ENCODE results near the gene TSHZ1. TPM values are rescaled to one million over a fixed set of nuclear protein-coding genes. Genes with fewer than 3 reads are reported as not detected.

Gene TSHZ1
- polyA plus RNA-seq, 2 of the 4 experiments (the other 2 are of a cell fraction) = 2.2 to 3.0 TPM

DNA sequence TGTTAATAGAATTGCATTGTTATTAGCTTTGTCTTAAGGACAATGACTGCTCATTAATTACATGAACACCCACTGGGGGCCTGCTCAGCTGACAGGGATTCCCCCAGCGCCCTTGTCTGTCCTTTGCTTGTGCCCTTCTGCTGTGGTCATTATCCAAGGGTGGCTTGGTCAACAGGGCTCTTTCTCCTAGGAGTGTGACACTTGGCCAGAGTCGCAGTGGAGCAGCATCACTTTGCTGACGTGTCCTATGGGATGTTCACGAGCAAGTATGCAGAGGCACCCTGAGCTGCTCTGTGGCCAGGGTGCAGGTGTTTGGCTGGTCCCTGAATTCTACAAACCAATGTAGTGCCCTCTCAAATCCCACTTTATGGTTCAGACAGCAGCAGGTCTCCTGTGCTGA is 47.6 kb upstream of the TSHZ1 start:
- ChIA-PET CTCF (no interaction called here), POLR2A (no interaction called here)
- Histone ChIP-seq H3K4me1 (0 out of 3 replicates have a peak, but pooled peaks cover 3% of the 10 kb centered on the region), H3K4me2 (no peak overlapping the region), H3K27ac (no peak overlapping the region), H3K9me3 (no peaks in the 10 kb centered on the region), H3K4me3 (no peak overlapping the region)
- FAIRE-seq (no peak), ATAC-seq (no peak), DNase-seq (ENCODE audit: low read depth in 1 of 2, low spot score in 1 of 2) (no peak)
- WGBS (ENCODE audit: missing lambda C conversion rate) = 83% methylated on average over 3 of the region's 4 CpGs
- TF ChIP-seq POLR2A (IDR thresholded peaks at IDR 0.05; ENCODE audit: low read length) (no peak), MAFK (IDR thresholded peaks at IDR 0.05; ENCODE audit: partially characterized antibody) (no peak), ELK1 (IDR thresholded peaks at IDR 0.05; ENCODE audit: low read depth, low read length) (no peak), EP300 (IDR thresholded peaks at IDR 0.05) (no peak), MAX (IDR thresholded peaks at IDR 0.05) (no peak), HEYL (CRISPR knock-in tag; IDR thresholded peaks at IDR 0.05) (no peak), CBX2 (IDR thresholded peaks at IDR 0.05; ENCODE audit: borderline replicate concordance, low read depth) (no peak)

GRCh38 chr18:75163736-75164135 is 46.9 kb upstream of the TSHZ1 start:
- H3K9me3 ChIP-seq = no peaks in the 10 kb centered on the region
- WGBS (ENCODE audit: missing lambda C conversion rate) = 93% methylated on average over 2 of the region's 4 CpGs
- POLR2A ChIA-PET = no interaction called here

DNA sequence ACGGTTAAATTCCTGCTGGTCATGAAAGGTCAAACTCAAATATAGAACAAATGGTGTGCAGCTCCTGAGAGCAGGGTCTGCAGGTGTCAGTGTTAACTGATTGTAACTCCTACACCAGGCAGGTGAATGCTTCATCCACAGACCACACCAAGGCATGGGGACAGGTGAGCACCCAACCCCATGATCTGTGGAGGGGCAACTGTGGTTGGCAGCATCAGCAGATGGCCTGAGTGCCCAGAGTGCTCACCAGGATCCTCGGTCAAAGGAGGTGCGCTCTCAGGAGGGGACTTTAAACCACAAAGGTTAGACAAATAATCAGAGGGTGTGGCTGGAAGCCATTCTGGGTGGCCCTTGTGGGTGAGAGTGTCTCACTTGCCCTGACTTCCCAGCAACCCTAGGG is 46.1 kb upstream of the TSHZ1 start:
- no peak for TF ChIP-seq KDM5A (IDR thresholded peaks at IDR 0.05)
- TF ChIP-seq HOXB13 (CRISPR knock-in tag; IDR thresholded peaks at IDR 0.05; ENCODE audit: low read depth) = no peak
- no peak for TF ChIP-seq CBX8 (IDR thresholded peaks at IDR 0.05)
- TF ChIP-seq MAZ (IDR thresholded peaks at IDR 0.05; ENCODE audit: borderline replicate concordance, low read depth, low read length) = no peak
- no peak for TF ChIP-seq PHF8 (IDR thresholded peaks at IDR 0.05; ENCODE audit: borderline replicate concordance, low read depth)
- Histone ChIP-seq H3K4me1 (0 out of 3 replicates have a peak, but pooled peaks cover 3% of the 10 kb centered on the region), H3K9me3 (no peaks in the 10 kb centered on the region), H3K27ac (no peak overlapping the region), H3K4me3 (no peak overlapping the region), H3K4me2 (no peak overlapping the region)
- no peak for ATAC-seq
- DNase-seq (ENCODE audit: low read depth in 1 of 2, low spot score in 1 of 2) = no peak
- FAIRE-seq = no peak
- 46% methylated on average over 3 of the region's 3 CpGs for WGBS (ENCODE audit: missing lambda C conversion rate)
- CTCF ChIA-PET = no interaction called here
- POLR2A ChIA-PET = no interaction called here

More at GRCh38 chr18:75163736-75164135, 46.9 kb upstream of the TSHZ1 start:
- ATAC-seq = no peak
- Histone ChIP-seq H3K4me2 (no peak overlapping the region), H3K27ac (no peak overlapping the region), H3K4me3 (no peak overlapping the region), H3K4me1 (0 out of 3 replicates have a peak, but pooled peaks cover 3% of the 10 kb centered on the region)
- no peak for DNase-seq (ENCODE audit: low read depth in 1 of 2, low spot score in 1 of 2)
- no peak for FAIRE-seq
- TF ChIP-seq RAD21 (conservative IDR thresholded peaks at IDR 0.05 in 1 of 2, IDR thresholded peaks at IDR 0.05 in 1 of 2) (no peak), EHMT2 (IDR thresholded peaks at IDR 0.05; ENCODE audit: low read depth) (no peak), TP53 (CRISPR knock-in tag; IDR thresholded peaks at IDR 0.05) (no peak), PHF8 (IDR thresholded peaks at IDR 0.05; ENCODE audit: borderline replicate concordance, low read depth) (no peak), TFCP2L1 (CRISPR knock-in tag; IDR thresholded peaks at IDR 0.05) (no peak), MAX (IDR thresholded peaks at IDR 0.05) (no peak), RFX5 (IDR thresholded peaks at IDR 0.05) (no peak), BHLHE40 (IDR thresholded peaks at IDR 0.05; ENCODE audit: low read depth, low read length) (no peak)
- TF ChIP-seq, protein P1, sequence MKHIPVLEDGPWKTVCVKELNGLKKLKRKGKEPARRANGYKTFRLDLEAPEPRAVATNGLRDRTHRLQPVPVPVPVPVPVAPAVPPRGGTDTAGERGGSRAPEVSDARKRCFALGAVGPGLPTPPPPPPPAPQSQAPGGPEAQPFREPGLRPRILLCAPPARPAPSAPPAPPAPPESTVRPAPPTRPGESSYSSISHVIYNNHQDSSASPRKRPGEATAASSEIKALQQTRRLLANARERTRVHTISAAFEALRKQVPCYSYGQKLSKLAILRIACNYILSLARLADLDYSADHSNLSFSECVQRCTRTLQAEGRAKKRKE (CRISPR knock-in tag; IDR thresholded peaks at IDR 0.05; ENCODE audit: low read depth) = no peak
- CTCF ChIA-PET = no interaction called here

GRCh38 chr18:75165926-75166325 is 44.7 kb upstream of the TSHZ1 start:
- Histone ChIP-seq H3K4me2 (no peak overlapping the region), H3K9me3 (no peaks in the 10 kb centered on the region), H3K27ac (no peak overlapping the region), H3K4me3 (no peak overlapping the region), H3K4me1 (0 out of 3 replicates have a peak, but pooled peaks cover 2% of the 10 kb centered on the region)
- 45% methylated on average over 8 of the region's 8 CpGs for WGBS (ENCODE audit: missing lambda C conversion rate)
- CTCF ChIA-PET = no interaction called here
- DNase-seq (ENCODE audit: low read depth in 1 of 2, low spot score in 1 of 2) (no peak), ATAC-seq (no peak), FAIRE-seq (no peak)
- POLR2A ChIA-PET = no interaction called here
- TF ChIP-seq NFE2L2 (conservative IDR thresholded peaks at IDR 0.05; ENCODE audit: low read length) (no peak), HOXB5 (CRISPR knock-in tag; IDR thresholded peaks at IDR 0.05) (no peak), RCOR1 (IDR thresholded peaks at IDR 0.05; ENCODE audit: low read depth, low read length) (no peak)
